ENCODE results near the gene MACF1.

- TF ChIP-seq CTCF (conservative IDR thresholded peaks at IDR 0.05): no peak
- TF ChIP-seq EZH2 (IDR thresholded peaks at IDR 0.05; ENCODE audit: low read depth): no peak
Observed at GRCh38 chr1:39196244-39197215, 8.0 kb upstream of the MACF1 start.

Data from PC-9 (cell line).